Measurements from ENCODE around the gene KRTAP4-9.
"Not testable (repeated sequence)": the region's sequence is repeated elsewhere in the genome, so short reads cannot be mapped to it uniquely, and the experiment has no call there.

GRCh38 chr17:41119696-41120690 lies 14.8 kb downstream of the KRTAP4-9 start:
- TF ChIP-seq GTF2F1 (IDR thresholded peaks at IDR 0.05; ENCODE audit: low read length); PHF8 (CRISPR knock-in tag; IDR thresholded peaks at IDR 0.05); CREM (IDR thresholded peaks at IDR 0.05); CREM (CRISPR knock-in tag; IDR thresholded peaks at IDR 0.05): not testable (repeated sequence)

Data from HepG2 (cell line).